H1 (cell line): ENCODE data around the gene PRKG2. TPM values are rescaled to one million over a fixed set of nuclear protein-coding genes. Genes with fewer than 3 reads are reported as not detected.
A peak's percentile ranks its signal among the peaks of the same experiment; 100 is the strongest.

Source experiments
- CTCF ChIA-PET: fragments of 300-600 bp; sonication (Branson Sonifier 250); formaldehyde crosslinking; loops from one replicate; lab custom pipeline; 2021; ENCODE audit not compliant: partially characterized antibody; lab: Charles Lee
- POLR2A ChIA-PET: fragments of 300-600 bp; sonication (Branson Sonifier 250); formaldehyde crosslinking; loops from one replicate; lab custom pipeline; 2021; ENCODE audit warnings: inconsistent platforms; ENCODE audit not compliant: partially characterized antibody; lab: Charles Lee
- DNase-seq, 2 experiments: peaks; one replicate each; pipeline versions ENCODE4 v3.0.0 to v3.0.0-alpha.2; 2010 to 2022; ENCODE audit warnings: low spot score in 2 of 2, low read depth in 1 of 2, mixed read lengths in 1 of 2
- FAIRE-seq: peaks from 2 replicates; lab custom pipeline; 2011; peaks lifted over from hg19 to GRCh38; lab: Jason Lieb, UNC
- H2AFZ ChIP-seq: 2 replicates; pipeline ENCODE4 v1.8.1; 2012; ENCODE audit warnings: low read length, inconsistent platforms
- H2AK5ac ChIP-seq: 2 replicates; pipeline ENCODE4 v1.6.1; 2013; ENCODE audit warnings: low read depth, low read length
- H2BK120ac ChIP-seq: replicated peaks from 2 replicates; pipeline ENCODE3; 2013; ENCODE audit warnings: low read depth, low read length, inconsistent platforms
- H2BK12ac ChIP-seq: 2 replicates; pipeline ENCODE4 v1.6.1; 2013; ENCODE audit warnings: low read depth, low read length
- H2BK15ac ChIP-seq: 2 replicates; pipeline ENCODE4 v1.6.1; 2013; ENCODE audit warnings: low read length
- H2BK20ac ChIP-seq: 2 replicates; pipeline ENCODE4 v1.6.1; 2013; ENCODE audit warnings: low read length
- H2BK5ac ChIP-seq: 2 replicates; pipeline ENCODE4 v1.6.1; 2013; ENCODE audit warnings: low read depth, low read length
- H3K14ac ChIP-seq: 2 replicates; pipeline ENCODE4 v1.6.1; 2013; ENCODE audit warnings: inconsistent platforms; ENCODE audit not compliant: insufficient read length
- H3K18ac ChIP-seq: 2 replicates; pipeline ENCODE4 v1.6.1; 2013; ENCODE audit warnings: low read length; ENCODE audit errors: extremely low read depth
- H3K23ac ChIP-seq: 2 replicates; pipeline ENCODE4 v1.6.1; 2013; ENCODE audit warnings: inconsistent platforms; ENCODE audit not compliant: insufficient read length
- H3K23me2 ChIP-seq: 2 replicates; pipeline ENCODE4 v1.6.1; 2013; ENCODE audit warnings: low read depth, low read length
- H3K27ac ChIP-seq: 2 replicates; pipeline ENCODE4 v1.6.1; 2011; ENCODE audit warnings: low read depth, low read length, inconsistent platforms
- H3K27me3 ChIP-seq, 4 experiments: replicated peaks in 1 of 4; 1 replicate in 1 of 4; 2 replicates in 3 of 4; pipeline versions ENCODE4 v1.6.1 to v1.8.1; 2011 to 2013; ENCODE audit warnings: low read length in 3 of 4, mild to moderate bottlenecking in 3 of 4, inconsistent platforms in 2 of 4, mixed read lengths in 2 of 4, moderate library complexity in 1 of 4; ENCODE audit not compliant: control insufficient read depth in 3 of 4, insufficient read depth in 3 of 4; ENCODE audit errors: extremely low read depth in 1 of 4
- H3K36me3 ChIP-seq, 4 experiments: 2 replicates each; pipeline versions ENCODE4 v1.6.1 to v1.8.1; 2011 to 2013; ENCODE audit warnings: mild to moderate bottlenecking in 4 of 4, low read length in 3 of 4, moderate library complexity in 2 of 4, control low read depth in 1 of 4, inconsistent platforms in 1 of 4; ENCODE audit not compliant: insufficient read depth in 4 of 4, control insufficient read depth in 2 of 4
- H3K4ac ChIP-seq: replicated peaks from 2 replicates; pipeline ENCODE3; 2013; ENCODE audit warnings: low read length, low read depth, mixed read lengths, inconsistent platforms; ENCODE audit not compliant: insufficient read length
- H3K4me1 ChIP-seq, 4 experiments: replicated peaks in 1 of 4; 1 replicate in 1 of 4; 2 replicates in 3 of 4; pipeline versions ENCODE4 v1.6.1 to v1.8.1; 2011 to 2013; ENCODE audit warnings: low read length in 3 of 4, inconsistent platforms in 2 of 4, mixed read lengths in 1 of 4; ENCODE audit not compliant: insufficient read depth in 4 of 4, control insufficient read depth in 3 of 4
- H3K4me2 ChIP-seq, 2 experiments: 2 replicates each; pipeline versions ENCODE4 v1.6.1 to v1.8.1; 2011 to 2013; ENCODE audit warnings: low read depth in 2 of 2, low read length in 2 of 2, control low read depth in 1 of 2, inconsistent platforms in 1 of 2, mild to moderate bottlenecking in 1 of 2; ENCODE audit not compliant: insufficient read depth in 1 of 2
- H3K4me3 ChIP-seq, 4 experiments: fragments of 200-600, 300-600 bp in 1 of 4; sonication (generic), shearing (Covaris generic), sonication (Bioruptor Twin) in 1 of 4; 2 replicates each; pipeline versions ENCODE4 v1.5.1 to v1.8.1; 2011 to 2016; ENCODE audit warnings: low read length in 4 of 4, low read depth in 3 of 4, control low read depth in 2 of 4, inconsistent platforms in 2 of 4, mild to moderate bottlenecking in 2 of 4, mixed read lengths in 1 of 4, moderate library complexity in 1 of 4; ENCODE audit not compliant: insufficient read depth in 2 of 4; ENCODE audit errors: extremely low read depth in 1 of 4
- H3K56ac ChIP-seq: replicated peaks from 2 replicates; pipeline ENCODE3; 2013; ENCODE audit warnings: low read depth, mild to moderate bottlenecking, mixed read lengths, low read length, inconsistent platforms; ENCODE audit not compliant: insufficient read length
- H3K79me1 ChIP-seq: 2 replicates; pipeline ENCODE4 v1.6.1; 2013; ENCODE audit warnings: low read depth, low read length, control low read depth
- H3K79me2 ChIP-seq, 2 experiments: 2 replicates each; pipeline versions ENCODE4 v1.6.1 to v1.8.1; 2012 to 2013; ENCODE audit warnings: low read length in 2 of 2, mild to moderate bottlenecking in 2 of 2, inconsistent platforms in 1 of 2; ENCODE audit not compliant: insufficient read depth in 2 of 2, control insufficient read depth in 1 of 2
- H3K9ac ChIP-seq, 4 experiments: replicated peaks in 1 of 4; 1 replicate in 1 of 4; 2 replicates in 3 of 4; pipeline versions ENCODE4 v1.6.1 to v1.8.1; 2011 to 2013; ENCODE audit warnings: low read depth in 3 of 4, low read length in 3 of 4, control low read depth in 2 of 4, mild to moderate bottlenecking in 2 of 4, moderate library complexity in 2 of 4, inconsistent platforms in 1 of 4; ENCODE audit errors: extremely low read depth in 1 of 4
- H3K9me3 ChIP-seq, 2 experiments: 2 replicates each; pipeline versions ENCODE4 v1.6.1 to v1.8.1; 2012 to 2013; ENCODE audit warnings: mild to moderate bottlenecking in 2 of 2, moderate library complexity in 2 of 2, control low read depth in 1 of 2, inconsistent platforms in 1 of 2, low read depth in 1 of 2, low read length in 1 of 2, mixed read lengths in 1 of 2; ENCODE audit not compliant: insufficient read depth in 2 of 2
- H4K20me1 ChIP-seq, 2 experiments: replicated peaks in 1 of 2; 2 replicates each; pipeline versions ENCODE3 to v1.8.1; 2011 to 2013; ENCODE audit warnings: inconsistent platforms in 2 of 2, low read length in 2 of 2, mild to moderate bottlenecking in 1 of 2; ENCODE audit not compliant: insufficient read depth in 2 of 2, control insufficient read depth in 1 of 2
- H4K5ac ChIP-seq: 2 replicates; pipeline ENCODE4 v1.6.1; 2013; ENCODE audit warnings: low read length, low read depth, mixed read lengths, inconsistent platforms; ENCODE audit not compliant: insufficient read length
- H4K8ac ChIP-seq: 2 replicates; pipeline ENCODE4 v1.8.0; 2013; ENCODE audit warnings: mild to moderate bottlenecking, moderate library complexity, low read length, inconsistent platforms; ENCODE audit not compliant: insufficient read depth; ENCODE audit errors: extremely low read depth
- H4K91ac ChIP-seq: replicated peaks from 2 replicates; pipeline ENCODE3; 2013; ENCODE audit warnings: low read length, mixed read lengths, inconsistent platforms; ENCODE audit not compliant: insufficient read length
- CEBPB ChIP-seq: IDR thresholded peaks from 2 replicates; pipeline ENCODE4 v1.6.1; 2012; ENCODE audit warnings: low read depth, low read length
- SIN3A ChIP-seq, 2 experiments: IDR thresholded peaks in 1 of 2; conservative IDR thresholded peaks in 1 of 2; 2 replicates each; pipeline ENCODE4 v1.6.1; 2011 to 2012; ENCODE audit warnings: low read length in 2 of 2, improper control_type of control experiment in 1 of 2, low read depth in 1 of 2, mild to moderate bottlenecking in 1 of 2
- WGBS, 2 experiments: shearing (Covaris generic) in 1 of 2; methylation state at CpG; one replicate each; pipeline versions ENCODE4 v1.1.6 to v1.1.7; 2013 to 2015; ENCODE audit warnings: low lambda C conversion rate in 2 of 2, mixed read lengths in 2 of 2, inconsistent platforms in 1 of 2, low coverage in 1 of 2, missing lambda C conversion rate in 1 of 2; ENCODE audit not compliant: insufficient replicate concordance in 2 of 2, insufficient coverage in 1 of 2, insufficient read length in 1 of 2; ENCODE audit errors: extremely low coverage in 1 of 2, missing lambda C conversion rate in 1 of 2; 5-methylcytosine and 5-hydroxymethylcytosine counted together
- polyA plus RNA-seq, 7 experiments: library from polyadenylated mRNA; depleted of rRNA in 3 of 7; stranded (reverse) in 5 of 7; unstranded in 2 of 7; fragments of >200 nt in 5 of 7; fragments of 200-250 nt in 2 of 7; gene quantifications; 1 replicate in 5 of 7; 2 replicates in 1 of 7; 4 replicates in 1 of 7; pipeline versions ENCODE4 v1.2.1 to v1.2.3, GENCODE V29; 2011 to 2013; ENCODE audit warnings: missing spikeins in 2 of 7, mixed read lengths in 2 of 7
- total RNA-seq: library from RNA; stranded (reverse); fragmentation: NEBNext Ultra II Directional; extraction: Animal tissue kit (Norgen Biotek cat#: 25700); gene quantifications from 2 replicates; pipeline ENCODE4 v1.2.1, GENCODE V29; 2021

The PRKG2 gene
- total and polyA plus RNA-seq, 2 of the 8 experiments (the other 6 are each of a cell fraction or from before 2014, with no cell fraction given): 0.45 to 1.2 TPM

DNA sequence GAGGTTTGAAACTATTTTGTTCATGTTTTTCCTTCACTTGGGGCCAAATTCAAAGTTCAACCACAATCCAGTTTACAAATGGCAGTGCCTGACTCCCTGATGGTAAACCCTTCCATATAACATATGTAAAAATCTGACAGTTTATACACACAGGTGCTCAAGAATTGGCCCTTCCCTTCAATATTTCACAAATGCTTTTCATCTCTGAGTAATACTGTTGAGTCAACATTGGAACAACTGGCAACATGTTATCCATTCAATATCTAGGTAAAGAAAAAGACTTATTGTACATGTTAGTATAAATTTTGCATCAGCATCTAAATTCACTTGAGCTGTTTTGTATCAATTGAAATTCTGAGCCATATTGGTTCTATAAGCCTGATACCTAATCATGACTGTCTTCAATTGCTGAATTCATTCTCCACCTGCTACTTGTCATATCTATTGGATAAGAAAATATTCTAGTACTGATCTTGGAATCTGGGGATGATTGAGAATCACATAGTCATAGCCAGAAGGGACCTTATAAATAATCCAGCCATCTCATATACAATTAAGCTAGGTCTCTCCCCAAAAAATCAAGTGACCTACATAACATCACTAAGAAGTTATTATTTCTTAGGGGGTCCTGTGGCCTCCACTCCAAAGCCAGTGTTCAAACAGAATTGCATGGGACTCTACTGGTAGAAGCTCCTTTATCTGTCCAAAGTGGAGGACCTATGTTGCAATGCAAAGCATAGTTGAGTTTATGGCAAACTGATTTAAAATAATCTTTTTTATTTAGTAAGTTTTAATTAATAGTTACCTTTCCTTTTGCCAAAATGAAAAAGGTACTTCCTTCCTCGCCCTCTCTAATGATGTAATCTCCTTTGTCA lies 61.9 kb downstream of the PRKG2 start:
- H2BK5ac ChIP-seq: no peak overlapping the region; the same call in 1 of the 2 replicates
- no peak for FAIRE-seq

More for the DNA sequence above, 61.9 kb downstream of the PRKG2 start:
- Histone ChIP-seq H3K56ac (no peak overlapping the region), H3K36me3 (no peaks in the 10 kb centered on the region), H3K79me2 (no peaks in the 10 kb centered on the region), H3K79me1 (no peaks in the 10 kb centered on the region), H2BK15ac (no peak overlapping the region), H4K20me1 (no peaks in the 10 kb centered on the region), H3K27ac (no peak overlapping the region), H4K91ac (peak overlapping the region; percentile 93), H3K4me1 (no peaks in the 10 kb centered on the region), H3K18ac (no peak overlapping the region), H3K23ac (no peak overlapping the region), H3K14ac (no peak overlapping the region), H3K4ac (no peak overlapping the region), H3K4me3 (peak overlapping the region in 2 of 4 experiments; percentile 54 to 68; a peak in 3 of 8 replicates), H3K4me2 (peak overlapping the region; percentile 60 to 61), H2BK12ac (no peak overlapping the region; the same call in 1 of the 2 replicates), H2BK120ac (no peak overlapping the region), H2BK20ac (no peak overlapping the region), H2AFZ (peak overlapping the region; percentile 90; the same call in 1 of the 2 replicates), H3K23me2 (no peaks in the 10 kb centered on the region), H4K5ac (no peak overlapping the region), H3K9ac (peak overlapping the region in 1 of 4 experiments; percentile 86; a peak in 1 of 7 replicates), H3K27me3 (no peaks in the 10 kb centered on the region), H3K9me3 (no peaks in the 10 kb centered on the region), H2AK5ac (no peak overlapping the region), H4K8ac (no peak overlapping the region; the same call in 1 of the 2 replicates)
- DNase-seq: no peak
- 65% methylated on average over 1 of the region's 1 CpG; no CpG with 5 or more reads in 1 of the 2 experiments for WGBS, 2 experiments
- 0 out of 2 replicates have a peak, but pooled peaks have one; percentile 9 for TF ChIP-seq CEBPB
- no peak for TF ChIP-seq SIN3A (conservative IDR thresholded peaks at IDR 0.05 in 1 of 2, IDR thresholded peaks at IDR 0.05 in 1 of 2; ENCODE audit: low read depth in 1 of 2, low read length in 2 of 2)
- POLR2A ChIA-PET: interaction anchor here (0.6 to 2.0 kb wide), 8 partner anchors 9 to 339 kb away, joined by 3 to 8 read pairs (median 4); partner anchors contain the start of gene PRKG2
- CTCF ChIA-PET: no interaction called here
